HCT116 (cell line): ENCODE data around the gene UTF1. TPM values are rescaled to one million over a fixed set of nuclear protein-coding genes. Genes with fewer than 3 reads are reported as not detected.

ENCODE experiments used
- ATAC-seq: fragments of 200-7000 bp; cut with Tn5 transposase; 2 replicates; pipeline ENCODE4 v1.9.1; 2020; ENCODE audit warnings: mild to moderate bottlenecking, moderate library complexity
- BruUV-seq: library from RNA; stranded (reverse); fragments of 400-500 nt; replicated peaks from 2 replicates; lab custom pipeline; 2021; lab: Mats Ljungman, UMichigan
- CTCF ChIA-PET: fragments of 300-600 bp; sonication (Branson Sonifier 250); formaldehyde crosslinking; loops from one replicate; lab custom pipeline; 2021; ENCODE audit warnings: antibody characterized with exemption; lab: Charles Lee
- POLR2A ChIA-PET: fragments of 300-600, 350-600 bp; sonication (Branson Sonifier 250); formaldehyde crosslinking; loops from one replicate; lab custom pipeline; 2021; ENCODE audit warnings: antibody characterized with exemption; lab: Charles Lee
- RAD21 ChIA-PET, 2 experiments: fragments of 300-600 bp; sonication (Branson Sonifier 250); formaldehyde crosslinking; loops; one replicate each; lab custom pipeline; 2023; ENCODE audit warnings: low total read pairs in 2 of 2; ENCODE audit not compliant: uncharacterized antibody in 2 of 2, unreplicated experiment in 2 of 2, low non-redundant PET in 1 of 2; lab: Charles Lee
- DNase-seq: peaks from one replicate; pipeline ENCODE4 v3.0.0-alpha.2; 2010; ENCODE audit warnings: low read depth, low spot score
- H2AFZ ChIP-seq: fragments of 200-600 bp; shearing (Covaris generic), sonication (generic); 2 replicates; pipeline ENCODE4 v1.6.1; 2017; ENCODE audit warnings: low read depth, mixed run types, mixed read lengths, antibody characterized with exemption, low read length; ENCODE audit not compliant: poor library complexity, severe bottlenecking
- H3K27ac ChIP-seq: 2 replicates; pipeline ENCODE4 v1.5.1; 2012; ENCODE audit warnings: low read depth, low read length
- H3K27me3 ChIP-seq: fragments of 200-600 bp; sonication (generic); 2 replicates; pipeline ENCODE4 v1.6.1; 2016; ENCODE audit warnings: mixed run types, low read length, mixed read lengths; ENCODE audit not compliant: insufficient read depth
- H3K36me3 ChIP-seq, 2 experiments: fragments of 200-500 bp in 1 of 2; fragments of 200-600 bp in 1 of 2; sonication (Bioruptor generic) in 1 of 2; sonication (generic) in 1 of 2; 2 replicates each; pipeline versions ENCODE4 v1.5.1 to v1.6.1; 2014 to 2016; ENCODE audit warnings: low read length in 2 of 2, inconsistent platforms in 1 of 2, mixed read lengths in 1 of 2, mixed run types in 1 of 2; ENCODE audit not compliant: insufficient read depth in 2 of 2, control insufficient read depth in 1 of 2
- H3K4me1 ChIP-seq, 2 experiments: fragments of 200-600 bp in 1 of 2; sonication (generic) in 1 of 2; 2 replicates each; pipeline versions ENCODE4 v1.5.1 to v1.6.1; 2012 to 2017; ENCODE audit warnings: low read length in 2 of 2, inconsistent platforms in 1 of 2, mild to moderate bottlenecking in 1 of 2, mixed read lengths in 1 of 2, mixed run types in 1 of 2, moderate library complexity in 1 of 2; ENCODE audit not compliant: insufficient read depth in 2 of 2, control insufficient read depth in 1 of 2
- H3K4me2 ChIP-seq: fragments of 200-600 bp; sonication (generic); 2 replicates; pipeline ENCODE4 v1.6.1; 2017; ENCODE audit warnings: mixed run types, low read length, mixed read lengths
- H3K4me3 ChIP-seq, 2 experiments: fragments of 200-600 bp in 1 of 2; sonication (generic) in 1 of 2; replicated peaks in 1 of 2; 2 replicates each; pipeline ENCODE4 v1.5.1; 2011 to 2016; ENCODE audit warnings: low read length in 2 of 2, control low read depth in 1 of 2, low read depth in 1 of 2, mild to moderate bottlenecking in 1 of 2, mixed read lengths in 1 of 2, mixed run types in 1 of 2
- H3K79me2 ChIP-seq: fragments of 200-600 bp; sonication (generic); 2 replicates; pipeline ENCODE4 v1.6.1; 2017; ENCODE audit warnings: mild to moderate bottlenecking, mixed run types, low read length, moderate library complexity, mixed read lengths; ENCODE audit not compliant: insufficient read depth
- H3K9ac ChIP-seq: fragments of 200-600 bp; sonication (generic); 2 replicates; pipeline ENCODE4 v1.6.1; 2016; ENCODE audit warnings: low read length, mixed read lengths
- H3K9me2 ChIP-seq: fragments of 200-600 bp; sonication (generic), shearing (Covaris generic); 2 replicates; pipeline ENCODE4 v1.6.1; 2017; ENCODE audit warnings: mixed run types, mild to moderate bottlenecking, moderate library complexity; ENCODE audit not compliant: insufficient read depth
- H3K9me3 ChIP-seq, 2 experiments: fragments of 200-500 bp in 1 of 2; fragments of 200-600 bp in 1 of 2; sonication (Bioruptor generic) in 1 of 2; sonication (generic) in 1 of 2; 2 replicates each; pipeline ENCODE4 v1.6.1; 2014 to 2017; ENCODE audit warnings: low read length in 2 of 2, mixed read lengths in 2 of 2, inconsistent platforms in 1 of 2, low read depth in 1 of 2, mild to moderate bottlenecking in 1 of 2, mixed run types in 1 of 2, moderate library complexity in 1 of 2; ENCODE audit not compliant: control insufficient read depth in 1 of 2, insufficient read depth in 1 of 2
- H4K20me1 ChIP-seq: fragments of 200-600 bp; sonication (generic), shearing (Covaris generic); 2 replicates; pipeline ENCODE4 v1.6.1; 2017; ENCODE audit warnings: mixed run types, mild to moderate bottlenecking, moderate library complexity; ENCODE audit not compliant: insufficient read depth
- CBX3 ChIP-seq: IDR thresholded peaks from 2 replicates; pipeline ENCODE4 v1.6.1; 2012; ENCODE audit warnings: low read depth
- CTCF ChIP-seq, 3 experiments: fragments of 200-600 bp in 1 of 3; sonication (generic) in 1 of 3; IDR thresholded peaks in 2 of 3; conservative IDR thresholded peaks in 1 of 3; 2 replicates each; pipeline ENCODE4 v1.5.1; 2012 to 2017; ENCODE audit warnings: low read depth in 2 of 3, low read length in 2 of 3, antibody characterized with exemption in 1 of 3, borderline replicate concordance in 1 of 3, control low read depth in 1 of 3, mild to moderate bottlenecking in 1 of 3, mixed read lengths in 1 of 3, mixed run types in 1 of 3, moderate library complexity in 1 of 3; ENCODE audit not compliant: insufficient read depth in 1 of 3
- EGR1 ChIP-seq: IDR thresholded peaks from 2 replicates; pipeline ENCODE4 v1.6.1; 2012; ENCODE audit warnings: low read depth
- ELF1 ChIP-seq: IDR thresholded peaks from 2 replicates; pipeline ENCODE4 v1.6.1; 2012; ENCODE audit warnings: low read depth, borderline replicate concordance
- EZH2phosphoT487 ChIP-seq: fragments of 200-600 bp; IDR thresholded peaks from 2 replicates; pipeline ENCODE4 v1.6.1; 2018; ENCODE audit warnings: antibody characterized with exemption, borderline replicate concordance
- FOSL1 ChIP-seq: IDR thresholded peaks from 2 replicates; pipeline ENCODE4 v1.6.1; 2012; ENCODE audit warnings: low read depth
- MAX ChIP-seq: IDR thresholded peaks from 2 replicates; pipeline ENCODE4 v1.6.1; 2012
- POLR2A ChIP-seq: IDR thresholded peaks from 2 replicates; pipeline ENCODE4 v1.7.0; 2011; ENCODE audit warnings: borderline replicate concordance; ENCODE audit not compliant: insufficient read depth, insufficient read length; ENCODE audit errors: extremely low read depth
- RAD21 ChIP-seq: IDR thresholded peaks from 2 replicates; pipeline ENCODE4 v1.6.1; 2012; ENCODE audit warnings: low read depth, mild to moderate bottlenecking
- ZBTB33 ChIP-seq: IDR thresholded peaks from 2 replicates; pipeline ENCODE4 v1.6.1; 2011; ENCODE audit warnings: mild to moderate bottlenecking, low read length, moderate library complexity; ENCODE audit not compliant: insufficient replicate concordance; ENCODE audit errors: extremely low read depth
- ZNF274 ChIP-seq: fragments of 200-500 bp; sonication (Bioruptor generic); IDR thresholded peaks from 2 replicates; pipeline ENCODE4 v1.6.1; 2014; ENCODE audit warnings: mild to moderate bottlenecking, low read depth, low read length, inconsistent platforms
- intact Hi-C: fragments of 100-400 bp; cut with micrococcal nuclease; formaldehyde crosslinking; loops from 2 replicates; pipeline ENCODE4 v1.10.0; 2022
- total RNA-seq: library from RNA; stranded (reverse); gene quantifications from one replicate; pipeline ENCODE4 v1.2.1, GENCODE V29; 2021; ENCODE audit not compliant: unreplicated experiment
- TF ChIP-seq, protein P1 (sequence below): IDR thresholded peaks from 2 replicates; pipeline ENCODE4 v1.6.1; 2012; ENCODE audit warnings: low read depth

UTF1 gene
- total RNA-seq, 1 experiment from 2014 or later, result not detected

DNA sequence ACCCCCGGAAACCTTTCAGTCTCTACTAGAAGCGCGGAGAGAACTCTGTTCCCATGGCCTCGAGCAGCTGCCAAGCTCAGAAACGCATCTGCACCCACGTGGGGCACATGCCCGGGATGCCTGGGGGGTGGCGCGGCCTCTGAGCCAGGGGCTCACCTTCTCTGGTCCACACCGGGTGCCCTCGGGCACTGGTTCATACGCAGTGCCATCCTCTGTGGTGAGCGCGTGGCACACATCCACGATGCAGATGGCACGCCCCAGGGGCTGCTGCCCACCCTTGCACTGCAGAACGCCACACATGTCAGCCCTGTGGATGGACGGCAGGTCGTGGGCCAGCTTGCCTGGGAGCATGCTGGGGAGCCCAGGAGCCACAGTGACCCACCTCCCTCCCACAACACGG lies 40.2 kb downstream of the UTF1 start:
- Histone ChIP-seq H3K9me3 (no peaks in the 10 kb centered on the region), H3K36me3 (no peaks in the 10 kb centered on the region), H3K4me3 (no peak overlapping the region), H3K9ac (no peak overlapping the region), H3K4me2 (no peak overlapping the region), H3K4me1 (no peaks in the 10 kb centered on the region; a peak in 1 of 4 replicates), H3K79me2 (no peaks in the 10 kb centered on the region), H3K9me2 (no peaks in the 10 kb centered on the region), H3K27me3 (no peaks in the 10 kb centered on the region), H4K20me1 (no peaks in the 10 kb centered on the region), H3K27ac (no peak overlapping the region), H2AFZ (no peak overlapping the region)
- intact Hi-C loops, result no loop called here
- DNase-seq (no peak), ATAC-seq (no peak)
- no peak for TF ChIP-seq EZH2phosphoT487
- no peak for TF ChIP-seq FOSL1
- no peak for TF ChIP-seq ELF1
- BruUV-seq, result no TSS peak
- POLR2A ChIA-PET, result no interaction called here
- CTCF ChIA-PET, result no interaction called here
- RAD21 ChIA-PET, result no interaction called here

DNA sequence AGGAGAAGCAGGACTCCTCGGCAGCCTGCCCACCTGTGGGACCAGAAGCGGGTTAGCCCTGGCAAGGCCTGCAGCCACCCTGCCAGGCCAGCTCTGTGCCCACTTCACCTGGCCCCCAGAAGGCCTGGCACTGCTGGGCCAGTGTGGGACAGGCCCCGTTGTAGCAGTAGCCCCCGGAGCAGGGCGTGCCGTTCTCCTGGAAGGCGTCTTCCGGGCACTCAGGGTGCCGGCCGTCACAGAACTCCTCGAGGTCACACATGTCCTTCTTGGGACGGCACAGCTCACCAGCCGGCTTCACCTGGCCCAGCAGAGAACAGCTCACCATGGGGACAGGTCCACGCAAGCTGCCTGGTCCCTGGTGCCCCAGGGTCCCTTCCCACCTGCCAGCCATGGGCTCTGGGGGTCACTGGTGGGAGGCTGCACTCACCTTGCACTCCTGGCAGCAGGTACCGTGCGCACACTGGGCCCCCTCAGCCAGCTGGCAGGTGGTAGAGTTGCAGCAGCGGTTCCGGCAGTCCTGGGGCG lies 40.8 kb downstream of the UTF1 start:
- DNase-seq, result no peak
- BruUV-seq, result no TSS peak
- H3K79me2 ChIP-seq, result no peaks in the 10 kb centered on the region
- TF ChIP-seq ZBTB33 (no peak), EGR1 (no peak), MAX (no peak), CTCF (IDR thresholded peaks at IDR 0.05 in 2 of 3, conservative IDR thresholded peaks at IDR 0.05 in 1 of 3; ENCODE audit: borderline replicate concordance in 1 of 3, insufficient read depth in 1 of 3, low read depth in 2 of 3, low read length in 2 of 3) (no peak), ELF1 (no peak), CBX3 (no peak), ZNF274 (no peak), POLR2A (no peak), EZH2phosphoT487 (no peak), RAD21 (no peak)
- TF ChIP-seq, protein P1, sequence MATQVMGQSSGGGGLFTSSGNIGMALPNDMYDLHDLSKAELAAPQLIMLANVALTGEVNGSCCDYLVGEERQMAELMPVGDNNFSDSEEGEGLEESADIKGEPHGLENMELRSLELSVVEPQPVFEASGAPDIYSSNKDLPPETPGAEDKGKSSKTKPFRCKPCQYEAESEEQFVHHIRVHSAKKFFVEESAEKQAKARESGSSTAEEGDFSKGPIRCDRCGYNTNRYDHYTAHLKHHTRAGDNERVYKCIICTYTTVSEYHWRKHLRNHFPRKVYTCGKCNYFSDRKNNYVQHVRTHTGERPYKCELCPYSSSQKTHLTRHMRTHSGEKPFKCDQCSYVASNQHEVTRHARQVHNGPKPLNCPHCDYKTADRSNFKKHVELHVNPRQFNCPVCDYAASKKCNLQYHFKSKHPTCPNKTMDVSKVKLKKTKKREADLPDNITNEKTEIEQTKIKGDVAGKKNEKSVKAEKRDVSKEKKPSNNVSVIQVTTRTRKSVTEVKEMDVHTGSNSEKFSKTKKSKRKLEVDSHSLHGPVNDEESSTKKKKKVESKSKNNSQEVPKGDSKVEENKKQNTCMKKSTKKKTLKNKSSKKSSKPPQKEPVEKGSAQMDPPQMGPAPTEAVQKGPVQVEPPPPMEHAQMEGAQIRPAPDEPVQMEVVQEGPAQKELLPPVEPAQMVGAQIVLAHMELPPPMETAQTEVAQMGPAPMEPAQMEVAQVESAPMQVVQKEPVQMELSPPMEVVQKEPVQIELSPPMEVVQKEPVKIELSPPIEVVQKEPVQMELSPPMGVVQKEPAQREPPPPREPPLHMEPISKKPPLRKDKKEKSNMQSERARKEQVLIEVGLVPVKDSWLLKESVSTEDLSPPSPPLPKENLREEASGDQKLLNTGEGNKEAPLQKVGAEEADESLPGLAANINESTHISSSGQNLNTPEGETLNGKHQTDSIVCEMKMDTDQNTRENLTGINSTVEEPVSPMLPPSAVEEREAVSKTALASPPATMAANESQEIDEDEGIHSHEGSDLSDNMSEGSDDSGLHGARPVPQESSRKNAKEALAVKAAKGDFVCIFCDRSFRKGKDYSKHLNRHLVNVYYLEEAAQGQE, result no peak

More for the DNA sequence above, 40.8 kb downstream of the UTF1 start:
- H3K27me3 ChIP-seq, result no peaks in the 10 kb centered on the region
- ChIA-PET CTCF (no interaction called here), RAD21 (no interaction called here), POLR2A (no interaction called here)
- intact Hi-C loops, result no loop called here
- no peak overlapping the region for H3K9ac ChIP-seq
- no peaks in the 10 kb centered on the region for H3K9me2 ChIP-seq
- H3K4me2 ChIP-seq, result no peak overlapping the region
- H3K36me3 ChIP-seq, result no peaks in the 10 kb centered on the region
- ATAC-seq, result no peak
- no peaks in the 10 kb centered on the region for H3K4me1 ChIP-seq
- no peaks in the 10 kb centered on the region for H3K9me3 ChIP-seq
- H3K4me3 ChIP-seq, result no peak overlapping the region
- no peak overlapping the region for H2AFZ ChIP-seq
- H4K20me1 ChIP-seq, result no peaks in the 10 kb centered on the region
- H3K27ac ChIP-seq, result no peak overlapping the region
